GM18511 (cell line): ENCODE results near the gene WDR91.

ENCODE experiments used
- ATAC-seq: cut with Tn5 transposase; IDR thresholded peaks from one replicate; pipeline ENCODE4 v1.9.1; 2021; ENCODE audit warnings: mild to moderate bottlenecking, moderate library complexity; ENCODE audit not compliant: unreplicated experiment

WDR91 gene

GRCh38 chr7:135211179-135211945 lies at the start of gene WDR91:
Gene WDR91 (minus strand): TSS chr7:135211526. CDS start chr7:135211502, 24 bp downstream.
- ATAC-seq: peak; percentile 78

GRCh38 chr7:135260470-135260869 lies 49.1 kb upstream of the WDR91 start:
- ATAC-seq: no peak

- ATAC-seq: no peak
These were observed 48.4 kb upstream of the WDR91 start for GRCh38 chr7:135259702-135260101.

- ATAC-seq: no peak
These were observed 47.3 kb upstream of the WDR91 start for GRCh38 chr7:135258585-135258984.

GRCh38 chr7:135257790-135258189 lies 46.5 kb upstream of the WDR91 start:
- no peak for ATAC-seq

GRCh38 chr7:135253851-135254771 lies 42.8 kb upstream of the WDR91 start:
- peak; percentile 52 for ATAC-seq

- peak; percentile 46 for ATAC-seq
These were observed 40.4 kb upstream of the WDR91 start for GRCh38 chr7:135251496-135252391.

GRCh38 chr7:135248546-135248945 lies 37.2 kb upstream of the WDR91 start:
- ATAC-seq: no peak

- no peak for ATAC-seq
These were observed 36.6 kb upstream of the WDR91 start for GRCh38 chr7:135247746-135248471.

- ATAC-seq: no peak
These were observed 35.0 kb upstream of the WDR91 start for GRCh38 chr7:135246191-135246825.

- no peak for ATAC-seq
These were observed 34.2 kb upstream of the WDR91 start for GRCh38 chr7:135245226-135246190.

- ATAC-seq: no peak
These were observed 30.9 kb upstream of the WDR91 start for GRCh38 chr7:135242096-135242684.

- no peak for ATAC-seq
These were observed 29.1 kb upstream of the WDR91 start for GRCh38 chr7:135240441-135240840.

GRCh38 chr7:135239263-135239662 lies 27.9 kb upstream of the WDR91 start:
- no peak for ATAC-seq

- no peak for ATAC-seq
These were observed 26.9 kb upstream of the WDR91 start for GRCh38 chr7:135238112-135238744.

GRCh38 chr7:135236727-135237126 lies 25.4 kb upstream of the WDR91 start:
- ATAC-seq: peak; percentile 93

- ATAC-seq: no peak
These were observed 24.5 kb upstream of the WDR91 start for GRCh38 chr7:135235841-135236240.

GRCh38 chr7:135234727-135235126 lies 23.4 kb upstream of the WDR91 start:
- ATAC-seq: no peak
